Measurements from ENCODE around the gene TMOD2.

GRCh38 chr15:51774916-51775315 is 23.5 kb downstream of the TMOD2 start:
- no peak for TF ChIP-seq CTCF (IDR thresholded peaks at IDR 0.05)
- no peak for TF ChIP-seq POLR2A (IDR thresholded peaks at IDR 0.05)

Data from heart left ventricle (tissue), 13 donors.